Endometrium (tissue), 2 donors: ENCODE data around the gene NTS.

Experiments used
- FAIRE-seq: peaks from 2 replicates; lab custom pipeline; 2012; peaks lifted over from hg19 to GRCh38; lab: Jason Lieb, UNC
- donor health status: control.
- donor health status: control.

NTS gene

DNA sequence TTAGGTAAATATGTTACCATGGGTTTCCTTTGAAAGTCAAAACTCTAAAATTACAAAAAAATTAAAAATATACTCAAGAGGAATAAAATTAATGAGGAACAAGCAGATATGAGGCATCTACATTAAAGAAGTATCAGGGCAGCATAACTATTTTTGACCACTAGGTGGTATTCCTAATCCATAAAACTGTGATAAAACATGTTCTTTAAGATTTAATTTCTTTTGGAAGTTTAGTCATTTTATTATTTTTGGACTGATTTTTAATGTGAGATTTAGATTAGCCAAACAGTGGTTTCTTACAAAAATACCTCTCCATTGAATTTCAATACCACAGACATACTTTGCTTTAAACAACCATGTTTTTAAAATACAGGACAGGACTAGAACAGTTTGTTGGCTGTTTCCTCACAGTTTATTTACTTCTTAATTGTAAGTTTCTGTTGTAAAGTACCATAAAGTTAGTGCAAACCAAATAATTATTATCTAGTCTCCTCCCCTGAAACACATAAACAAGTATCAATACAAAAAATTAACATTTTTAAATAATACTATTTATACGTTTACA is 49.8 kb downstream of the NTS start:
- peak; percentile 92 for FAIRE-seq

DNA sequence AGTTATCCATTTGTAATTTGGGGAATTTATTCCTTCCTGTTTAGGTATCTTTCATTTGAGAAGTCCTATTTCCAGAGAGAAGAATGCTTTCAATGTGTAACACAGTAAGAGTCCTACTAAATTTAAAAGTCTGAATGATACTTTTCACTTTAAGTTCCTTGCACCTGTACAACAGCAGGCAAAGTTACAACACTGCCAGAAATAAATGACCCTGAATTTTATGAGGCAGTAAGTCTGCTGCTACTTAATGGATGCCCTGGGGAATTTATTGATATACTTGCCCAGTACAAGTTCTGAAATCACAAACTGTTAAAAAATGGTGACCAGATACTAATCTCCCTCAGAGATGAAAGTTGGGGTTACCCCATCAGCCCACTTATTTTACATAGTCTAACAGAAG is 53.1 kb downstream of the NTS start:
- no peak for FAIRE-seq
